ENCODE data around the gene TGIF2.
"Not testable (repeated sequence)": the region's sequence is repeated elsewhere in the genome, so short reads cannot be mapped to it uniquely, and the experiment has no call there.

Gene TGIF2

GRCh38 chr20:36579996-36580545 is 6.7 kb downstream of the TGIF2 start:
- no peak for DNase-seq

- no peak for DNase-seq
Observed at GRCh38 chr20:36582322-36582721, 8.9 kb downstream of the TGIF2 start.

GRCh38 chr20:36582821-36583220 is 9.4 kb downstream of the TGIF2 start:
- DNase-seq: no peak

- DNase-seq: no peak
Observed at GRCh38 chr20:36584018-36584481, 10.7 kb downstream of the TGIF2 start.

GRCh38 chr20:36585410-36586125 is 12.2 kb downstream of the TGIF2 start:
- DNase-seq: no peak

- DNase-seq: no peak
Observed at GRCh38 chr20:36587388-36588070, 14.1 kb downstream of the TGIF2 start.

- no peak for DNase-seq
Observed at GRCh38 chr20:36591281-36591680, 17.9 kb downstream of the TGIF2 start.

GRCh38 chr20:36591854-36592641 is 18.7 kb downstream of the TGIF2 start:
- peak; percentile 64 for DNase-seq

- no peak for DNase-seq
Observed at GRCh38 chr20:36593347-36593929, 20.0 kb downstream of the TGIF2 start.

- DNase-seq: no peak
Observed at GRCh38 chr20:36599912-36600345, 26.5 kb downstream of the TGIF2 start.

GRCh38 chr20:36601540-36601939 is 28.1 kb downstream of the TGIF2 start:
- no peak for DNase-seq

- no peak for DNase-seq
Observed at GRCh38 chr20:36604952-36605398, 31.6 kb downstream of the TGIF2 start.

GRCh38 chr20:36605399-36606157 is 32.2 kb downstream of the TGIF2 start, which contains the start of gene RAB5IF:
TSS of gene RAB5IF (plus strand) at chr20:36605779. CDS start at chr20:36605952, 173 bp downstream.
- peak; percentile 100 for DNase-seq

GRCh38 chr20:36606158-36607066 is 33.0 kb downstream of the TGIF2 start:
- no peak for DNase-seq

GRCh38 chr20:36607586-36608387 is 34.4 kb downstream of the TGIF2 start:
- no peak for DNase-seq

GRCh38 chr20:36608388-36608728 is 35.0 kb downstream of the TGIF2 start:
- DNase-seq: not testable (repeated sequence)

- no peak for DNase-seq
Observed at GRCh38 chr20:36611625-36612024, 38.2 kb downstream of the TGIF2 start.

- no peak for DNase-seq
Observed at GRCh38 chr20:36613974-36614373, 40.6 kb downstream of the TGIF2 start.

- DNase-seq: no peak
Observed at GRCh38 chr20:36614781-36615557, 41.6 kb downstream of the TGIF2 start.
